GM19035 (cell line): Measurements from ENCODE around the gene LHFPL3.
"Not testable (repeated sequence)": the region's sequence is repeated elsewhere in the genome, so short reads cannot be mapped to it uniquely, and the experiment has no call there.

Source experiments
- ATAC-seq: cut with Tn5 transposase; IDR thresholded peaks from one replicate; pipeline ENCODE4 v1.9.1; 2021; ENCODE audit not compliant: unreplicated experiment

Gene LHFPL3

DNA sequence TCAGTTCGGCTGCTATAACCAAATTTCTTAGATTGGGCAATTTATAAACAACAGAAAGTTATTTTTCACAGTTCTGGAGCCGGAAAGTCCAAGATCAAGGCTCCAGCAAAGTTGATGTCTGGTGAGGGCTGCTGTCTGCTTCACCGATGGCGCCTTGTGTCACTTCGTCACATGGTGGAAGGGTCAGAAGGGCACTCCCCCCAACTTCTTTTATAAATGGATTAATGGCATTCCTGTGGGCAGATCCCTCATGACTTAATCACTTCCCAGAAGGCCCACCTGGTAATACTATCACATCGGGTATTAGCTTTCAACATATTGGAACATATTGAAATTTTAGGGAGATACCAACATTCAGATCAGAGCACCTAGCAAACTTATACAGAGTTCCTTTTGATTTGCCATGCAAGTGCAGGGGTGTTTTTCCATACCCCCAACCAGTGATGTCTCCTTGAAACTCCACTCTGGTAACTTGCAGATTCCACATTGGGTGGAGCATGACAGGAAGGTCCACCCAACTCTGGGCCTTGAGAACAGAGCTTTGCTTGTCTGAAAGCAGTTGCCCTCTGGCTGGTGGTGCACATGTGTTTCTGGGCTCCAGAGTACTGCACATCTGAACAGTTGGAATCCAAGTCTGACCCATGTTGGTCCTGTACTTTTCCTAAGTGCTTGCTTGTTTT lies 600.5 kb downstream of the LHFPL3 start:
- no peak for ATAC-seq

DNA sequence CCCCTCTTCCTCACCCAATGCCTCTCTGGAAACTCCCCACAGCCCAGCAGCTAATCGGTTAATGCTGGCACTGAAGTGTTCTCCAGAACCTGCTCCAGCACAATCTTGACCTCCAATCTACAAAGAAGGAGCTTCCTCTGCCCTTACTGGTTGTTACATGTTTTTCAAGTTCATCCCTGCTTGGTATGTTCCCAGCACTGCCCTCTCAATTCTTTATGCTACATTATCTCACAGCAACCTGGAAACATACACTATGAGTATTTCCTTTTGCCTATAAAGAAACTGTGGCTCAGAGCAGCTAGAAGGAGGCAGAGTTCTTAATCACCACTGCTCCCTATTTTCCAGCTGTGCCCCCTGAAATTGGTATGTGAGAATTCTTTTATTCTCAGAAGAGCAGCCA lies 601.5 kb downstream of the LHFPL3 start:
- ATAC-seq: no peak

DNA sequence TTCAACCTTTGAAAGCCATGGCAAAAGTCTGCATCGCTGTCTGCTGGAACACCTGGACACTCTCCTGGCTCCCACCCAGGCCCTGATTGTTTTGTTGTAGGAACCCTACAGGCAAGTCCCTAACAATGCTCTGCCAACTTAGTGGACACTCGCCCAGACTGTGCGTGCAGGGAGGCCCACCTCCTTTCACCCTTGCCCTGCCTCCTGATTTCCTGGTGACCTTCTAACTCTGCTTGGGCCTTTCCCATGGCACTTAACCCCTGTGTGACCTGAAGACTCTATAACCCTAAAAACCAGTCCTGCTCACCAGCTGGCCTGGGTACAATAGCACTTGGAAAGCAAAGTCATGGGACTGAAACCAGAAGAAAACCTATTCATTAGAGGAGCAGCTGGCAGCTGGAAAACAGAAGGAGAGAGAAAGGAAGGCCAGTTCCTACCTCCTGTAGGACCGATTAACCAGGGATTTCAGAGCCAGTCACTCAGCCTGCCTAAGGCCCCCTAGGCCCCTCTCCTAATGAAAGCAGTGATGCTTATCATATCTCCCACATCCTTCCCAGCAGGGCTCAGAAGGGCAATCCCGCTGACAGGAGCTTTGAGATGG lies 602.9 kb downstream of the LHFPL3 start:
- ATAC-seq: no peak

DNA sequence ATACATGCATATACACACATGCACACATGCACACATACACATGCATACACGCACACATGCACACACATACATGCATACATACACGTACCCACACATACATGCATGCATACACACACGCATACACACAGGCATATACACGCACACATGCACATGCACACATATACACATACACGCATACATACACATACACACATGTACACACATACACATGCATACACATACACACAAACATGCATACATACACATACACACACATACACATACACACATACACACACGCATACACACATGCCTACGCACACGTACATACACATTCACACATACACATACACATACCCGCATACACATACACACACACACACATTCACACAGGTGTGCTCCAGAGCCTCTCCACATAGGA lies 604.6 kb downstream of the LHFPL3 start:
- no peak for ATAC-seq

DNA sequence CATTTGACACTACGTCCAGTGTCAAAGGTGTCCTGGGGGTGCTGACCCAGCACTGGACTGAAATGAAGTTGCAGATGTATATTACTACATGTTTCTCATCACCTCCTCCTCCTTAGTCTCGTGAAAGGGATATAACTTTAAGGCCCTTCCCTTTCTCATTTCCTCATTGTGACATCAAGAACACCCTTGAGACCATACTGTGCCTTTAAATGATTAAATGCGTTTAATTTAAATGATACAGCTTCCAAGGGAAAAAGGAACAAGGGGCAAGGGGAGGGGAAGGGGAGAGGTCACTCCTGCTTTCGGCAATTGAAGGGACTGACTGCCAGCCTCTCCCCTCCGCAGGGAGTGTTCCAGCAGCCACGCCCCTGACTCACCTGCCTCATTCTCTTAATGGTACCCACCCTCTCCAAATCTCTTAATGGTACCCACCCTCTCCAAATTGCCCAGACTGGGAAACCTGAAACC lies 605.2 kb downstream of the LHFPL3 start:
- ATAC-seq: no peak

DNA sequence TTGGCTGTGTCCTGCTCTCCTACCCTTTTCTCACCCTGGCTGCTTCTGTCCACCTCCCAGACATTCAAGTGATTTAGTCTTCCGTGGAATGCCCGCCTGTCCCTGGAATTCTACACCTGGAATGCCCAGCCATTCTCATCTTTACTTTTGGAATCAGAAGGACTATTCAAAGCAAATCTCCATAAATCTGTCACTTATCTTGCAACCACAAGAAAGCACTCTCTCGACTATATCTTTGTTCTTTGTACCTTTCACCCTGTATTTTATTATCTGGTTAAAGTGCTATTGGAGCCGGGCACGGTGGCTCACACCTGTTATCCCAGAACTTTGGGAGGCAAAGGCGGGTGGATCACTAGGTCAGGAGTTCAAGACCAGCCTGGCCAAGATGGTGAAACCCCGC lies 606.3 kb downstream of the LHFPL3 start:
- ATAC-seq: no peak

DNA sequence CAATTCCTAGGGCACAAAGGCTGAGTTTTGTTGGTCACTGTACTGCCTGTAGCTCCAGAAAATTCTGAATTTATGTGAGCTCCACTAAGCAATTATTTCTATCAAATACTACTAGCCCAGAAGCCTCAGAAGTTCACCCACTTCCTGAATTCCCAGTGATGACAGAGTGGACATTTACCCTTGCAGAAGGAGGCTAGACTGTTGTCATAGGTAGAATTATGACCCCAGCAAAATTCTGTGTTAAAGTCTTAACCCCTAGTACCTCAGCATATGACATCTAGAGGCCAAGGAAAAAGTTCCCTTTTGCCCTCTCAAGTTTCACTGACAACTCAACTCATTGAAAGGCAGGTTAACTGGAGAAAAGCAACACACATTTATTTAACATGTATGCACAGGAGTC lies 606.9 kb downstream of the LHFPL3 start:
- ATAC-seq: no peak

DNA sequence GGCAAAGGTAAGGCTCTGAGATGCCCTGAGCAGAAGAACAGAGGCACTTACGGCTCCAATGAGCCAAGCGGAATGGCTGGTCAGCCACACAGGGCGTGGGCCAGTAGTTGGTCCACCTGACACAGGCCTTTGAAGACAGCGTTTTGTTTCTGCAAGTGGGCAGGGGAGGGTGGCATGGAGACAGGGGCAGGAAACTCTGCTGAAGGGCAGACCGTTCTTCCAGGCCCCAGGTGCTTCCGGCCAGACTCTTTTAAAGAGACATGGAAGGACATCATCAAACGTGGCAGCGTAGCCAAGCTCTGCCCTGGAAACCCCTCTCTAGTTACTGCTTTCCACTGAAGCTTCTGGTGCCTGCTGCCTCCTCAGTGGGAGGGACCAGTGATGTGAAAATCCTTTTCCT lies 608.1 kb downstream of the LHFPL3 start:
- no peak for ATAC-seq

DNA sequence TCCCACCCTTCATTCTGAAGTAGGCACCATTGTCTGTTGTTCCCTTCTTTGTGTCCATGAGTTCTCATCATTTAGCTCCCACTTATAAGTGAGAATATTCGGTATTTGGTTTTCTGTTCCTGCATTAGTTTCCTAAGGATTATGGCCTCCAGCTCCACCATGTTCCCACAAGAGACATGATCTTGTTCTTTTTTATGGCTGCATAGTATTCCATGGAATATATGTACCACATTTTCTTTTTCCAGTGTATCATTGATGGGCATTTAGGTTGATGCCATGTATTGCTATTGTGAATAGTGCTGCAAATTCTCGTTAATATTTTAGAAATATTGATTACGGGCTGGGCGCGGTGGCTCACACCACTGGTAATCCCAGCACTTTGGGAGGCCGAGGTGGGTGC lies 609.1 kb downstream of the LHFPL3 start:
- ATAC-seq: not testable (repeated sequence)

DNA sequence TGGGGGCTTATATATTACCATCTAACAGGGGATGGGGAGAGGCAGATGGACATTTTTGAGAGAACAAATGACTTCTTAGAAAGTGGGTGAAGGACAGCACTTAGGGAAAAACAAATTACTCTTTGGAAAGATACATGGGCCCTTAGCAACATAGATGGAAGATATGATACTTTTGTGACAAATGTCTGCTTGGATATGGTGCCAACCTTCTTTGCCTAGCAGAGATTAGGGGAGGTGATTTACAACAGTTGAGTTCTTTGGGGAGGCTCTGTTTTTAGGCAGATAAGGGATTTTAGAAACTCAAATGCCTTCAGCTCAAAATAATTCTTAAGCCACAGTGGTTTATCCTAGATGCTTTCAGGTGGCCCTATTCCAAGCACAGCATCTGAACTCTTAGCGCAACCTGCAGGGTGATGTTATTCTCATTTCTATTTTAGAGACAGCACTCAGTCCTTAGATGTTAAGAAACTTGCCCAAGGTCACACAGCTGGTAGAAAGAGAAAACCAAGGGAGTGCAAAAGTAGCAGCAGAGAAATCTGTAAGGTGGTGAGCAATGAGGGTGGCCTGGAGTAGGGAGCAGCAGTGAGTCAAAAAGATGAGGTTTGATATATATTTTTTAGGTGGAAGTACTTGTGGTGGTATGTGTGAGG lies 610.5 kb downstream of the LHFPL3 start:
- no peak for ATAC-seq

DNA sequence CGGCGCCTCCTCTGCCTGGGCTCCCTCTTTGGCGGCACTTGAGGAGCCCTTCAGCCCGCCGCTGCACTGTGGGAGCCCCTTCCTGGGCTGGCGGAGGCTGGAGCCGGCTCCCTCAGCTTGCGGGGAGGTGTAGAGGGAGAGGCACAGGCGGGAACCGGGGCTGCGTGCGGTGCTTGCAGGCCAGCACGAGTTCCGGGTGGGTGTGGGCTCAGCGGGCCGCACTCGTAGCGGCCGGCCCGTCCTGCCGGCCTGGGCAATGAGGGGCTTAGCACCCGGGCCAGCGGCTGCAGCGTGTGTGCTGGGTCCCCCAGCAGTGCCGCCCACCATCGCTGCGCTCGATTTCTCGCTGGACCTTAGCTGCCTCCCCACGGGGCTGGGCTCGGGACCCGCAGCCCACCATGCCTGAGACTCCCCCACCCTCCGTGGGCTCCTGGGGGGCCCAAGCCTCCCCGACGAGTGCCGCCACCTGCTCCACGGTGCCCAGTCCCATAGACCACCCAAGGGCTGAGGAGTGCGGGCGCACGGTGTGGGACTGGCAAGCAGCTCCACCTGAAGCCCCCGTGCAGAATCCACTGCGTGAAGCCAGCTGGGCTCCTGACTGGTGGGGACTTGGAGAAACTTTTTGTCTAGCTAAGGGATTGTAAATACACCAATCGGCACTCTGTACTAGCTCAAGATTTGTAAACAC lies 611.8 kb downstream of the LHFPL3 start:
- ATAC-seq: no peak

DNA sequence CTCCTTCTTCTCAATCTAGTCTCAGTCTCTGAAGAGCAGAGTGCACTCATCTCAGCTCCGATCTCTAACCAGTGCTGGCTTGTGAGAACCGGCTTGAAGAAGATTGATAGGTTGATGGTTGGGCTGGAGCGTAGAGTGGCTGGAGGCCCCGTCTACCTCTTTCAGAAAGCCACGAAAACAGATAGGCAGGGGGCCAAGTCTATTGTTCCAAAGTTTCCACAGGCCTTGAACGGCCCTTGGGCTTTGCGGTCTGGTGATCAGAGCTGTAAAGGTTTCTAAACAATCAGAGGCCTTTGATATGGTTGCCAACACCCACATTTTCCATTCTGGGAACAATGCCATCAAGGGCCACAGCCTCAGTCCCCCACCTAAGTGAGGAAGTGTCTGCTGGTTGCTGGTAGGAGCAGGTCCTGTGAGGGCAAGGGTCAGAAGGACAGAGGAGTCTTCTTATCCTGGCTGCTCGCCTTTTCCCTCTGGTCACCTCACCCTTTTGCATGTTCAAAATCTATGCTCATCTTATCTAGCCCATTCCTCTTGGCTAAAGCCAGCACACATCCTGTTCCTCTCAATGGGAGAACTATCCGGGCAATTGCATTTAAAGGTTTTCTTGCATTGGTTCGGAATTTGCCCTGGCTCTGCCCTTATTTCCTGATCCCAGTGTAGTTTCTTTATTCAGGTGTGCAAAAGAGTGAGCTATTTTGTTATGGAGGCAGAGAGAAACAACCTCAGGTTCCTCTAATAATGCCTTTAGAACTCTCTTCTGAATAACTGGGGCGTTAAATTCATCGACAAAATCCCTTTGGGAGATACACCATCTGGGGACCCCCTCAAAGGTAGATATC lies 615.3 kb downstream of the LHFPL3 start:
- peak; percentile 33 for ATAC-seq

DNA sequence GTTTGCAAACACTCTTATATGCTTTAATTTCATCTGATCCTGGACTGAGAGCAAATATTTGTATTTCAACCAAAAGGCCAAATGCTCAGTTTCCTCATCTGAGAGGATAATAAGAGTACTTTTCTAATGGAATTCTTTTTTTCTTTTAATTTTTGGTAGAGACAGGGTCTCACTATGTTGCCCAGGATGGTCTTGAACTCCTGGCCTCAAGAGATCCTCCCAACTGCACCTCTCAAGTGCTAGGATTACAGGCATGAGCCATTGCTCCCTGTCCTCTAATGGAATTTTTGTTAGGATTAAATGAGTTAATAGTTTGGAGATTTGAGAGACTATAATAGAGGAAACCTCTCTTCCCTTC lies 617.2 kb downstream of the LHFPL3 start:
- ATAC-seq: no peak

DNA sequence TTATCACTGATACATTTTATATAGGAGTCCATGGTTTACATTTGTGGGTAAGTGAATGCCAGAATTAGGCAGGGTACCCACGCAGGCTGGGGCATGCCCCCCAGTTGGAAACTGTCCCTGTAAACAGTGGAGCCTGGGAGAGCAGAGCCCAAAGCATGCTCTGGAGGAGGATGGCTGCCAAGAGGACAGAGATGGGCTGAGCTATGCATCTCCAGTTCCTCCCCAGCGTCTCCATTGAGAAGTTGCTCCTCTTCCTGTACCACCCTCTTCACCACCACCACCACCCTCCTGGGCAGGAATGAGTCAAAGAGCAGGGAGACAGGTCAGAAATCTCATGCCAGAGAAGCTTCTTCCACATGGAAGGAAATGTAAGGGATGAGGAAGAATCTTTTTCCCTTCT lies 617.9 kb downstream of the LHFPL3 start:
- ATAC-seq: no peak

DNA sequence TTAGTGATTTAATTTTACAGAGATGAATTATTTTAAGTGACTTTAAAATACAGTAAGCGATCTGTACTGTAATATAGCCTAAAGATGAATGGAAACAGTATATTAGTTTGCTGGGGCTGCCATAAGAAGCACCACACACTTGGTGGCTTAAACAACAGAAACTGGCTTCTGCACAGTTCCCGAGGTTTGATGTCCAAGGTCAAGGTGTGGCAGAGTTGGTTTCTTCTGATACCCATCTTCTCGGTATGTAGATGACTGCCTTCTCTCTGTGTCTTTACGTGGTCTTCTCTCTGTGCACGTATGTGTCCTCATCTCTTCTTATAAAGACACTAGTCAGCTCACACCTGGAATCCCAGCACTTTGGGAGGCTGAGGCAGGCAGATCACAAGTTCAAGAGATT lies 621.6 kb downstream of the LHFPL3 start:
- no peak for ATAC-seq

DNA sequence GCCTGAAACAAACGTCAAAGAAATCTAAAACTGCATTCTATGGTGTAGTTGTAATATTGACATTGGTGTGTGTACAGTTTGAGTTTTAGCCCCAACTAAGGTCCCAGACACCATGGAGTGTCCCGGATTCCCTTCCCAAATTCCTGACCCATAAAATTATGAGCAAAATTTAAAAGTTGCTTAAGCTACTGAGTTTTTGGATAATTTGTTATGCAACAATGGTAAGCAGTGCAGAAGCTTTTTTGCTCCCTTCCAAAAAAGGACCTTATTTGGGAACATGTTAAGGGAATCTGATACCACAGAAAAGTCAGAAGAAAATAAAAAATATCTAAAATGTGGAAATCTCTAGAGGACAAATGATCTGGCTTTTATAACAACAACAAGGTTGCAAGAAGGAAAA lies 622.4 kb downstream of the LHFPL3 start:
- ATAC-seq: no peak

DNA sequence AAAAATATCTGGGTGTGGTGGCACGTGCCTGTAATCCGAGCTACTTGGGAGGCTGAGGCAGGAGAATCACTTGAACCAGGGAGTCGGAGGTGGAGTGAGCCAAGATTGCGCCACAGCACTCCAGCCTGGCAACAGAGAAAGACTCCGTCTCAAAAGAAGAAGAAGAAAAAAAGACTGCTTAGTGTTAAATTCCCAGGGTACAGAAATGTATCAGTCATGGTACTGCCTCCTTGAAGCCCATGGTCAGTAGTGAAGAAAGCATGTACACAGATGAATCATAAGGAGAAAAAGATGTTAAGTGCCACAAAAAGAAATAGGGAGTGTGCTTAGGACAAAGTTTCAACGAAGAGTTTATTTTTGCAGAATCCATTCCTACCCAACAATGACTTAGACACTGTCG lies 623.1 kb downstream of the LHFPL3 start:
- ATAC-seq: no peak

DNA sequence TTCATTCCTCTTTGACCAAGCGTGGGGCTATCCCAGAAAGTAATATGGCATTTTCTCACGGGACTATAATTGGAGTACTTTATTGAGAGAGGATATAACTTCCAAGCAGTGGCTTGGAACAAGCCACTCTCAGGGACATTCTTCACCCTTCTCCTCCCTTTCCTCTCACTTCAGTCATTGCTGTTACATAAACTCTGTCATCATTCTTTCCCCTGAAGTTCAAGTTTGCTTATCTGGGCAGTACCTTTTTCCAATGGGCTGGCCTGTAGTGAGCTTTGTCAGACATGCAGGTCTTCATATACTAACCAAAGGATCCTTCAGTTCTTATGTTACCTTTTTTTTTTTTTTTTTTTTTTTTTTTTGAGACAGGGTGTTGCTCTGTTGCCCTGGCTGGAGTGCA lies 626.9 kb downstream of the LHFPL3 start:
- ATAC-seq: no peak
